Heart left ventricle (tissue), 13 donors: Measurements from ENCODE around the gene CCK.

ENCODE experiments used
- POLR2A ChIP-seq, 2 donors: fragments of 450-650 bp; IDR thresholded peaks; one replicate each; pipeline ENCODE4 v1.6.1; 2017; ENCODE audit warnings: antibody characterized with exemption in 2 of 2, mild to moderate bottlenecking in 2 of 2, moderate library complexity in 2 of 2
- TF ChIP-seq, protein P1 (sequence below), 12 donors: fragments of 200-600 bp; sonication (generic) in 4 of 12; IDR thresholded peaks; one replicate each; pipeline versions ENCODE4 v1.5.0 to v1.8.0; 2018 to 2022; ENCODE audit warnings: antibody characterized with exemption in 12 of 12, mild to moderate bottlenecking in 5 of 12
- donor health status: ischemic (EF 13 %, LVEDD 7.1; RV severe dilation, severe dysfunction).
- donor health status: DM: no; HTN: yes; CAD: no.
- donor health status: DM: no; HTN: no; CAD: no.
- donor health status: ischemic (EF 25% LVEDD 6.9; RV normal size, moderate dysfunction).
- donor health status: ischemic (EF 25% LVEDD 5.7; RV mildly dilated, moderate dysfunction).
- donor health status: ischemic (EF 35%, LVEDD 5.7; RV mildly dilated, moderate dysfunction).
- donor health status: nonischemic (EF 11% LVEDD 7.7; RV severe dilation, severe dysfunction).
- donor health status: DM: yes; HTN: yes; CAD: no.
- donor health status: PGD.
- donor health status: ischemic (EF 29% LVEDD 5.4; RV normal size, mild dysfunction).
- donor health status: nonischemic (EF 23%, LVEDD 6.1; RV moderate dilation, normal function).

DNA sequence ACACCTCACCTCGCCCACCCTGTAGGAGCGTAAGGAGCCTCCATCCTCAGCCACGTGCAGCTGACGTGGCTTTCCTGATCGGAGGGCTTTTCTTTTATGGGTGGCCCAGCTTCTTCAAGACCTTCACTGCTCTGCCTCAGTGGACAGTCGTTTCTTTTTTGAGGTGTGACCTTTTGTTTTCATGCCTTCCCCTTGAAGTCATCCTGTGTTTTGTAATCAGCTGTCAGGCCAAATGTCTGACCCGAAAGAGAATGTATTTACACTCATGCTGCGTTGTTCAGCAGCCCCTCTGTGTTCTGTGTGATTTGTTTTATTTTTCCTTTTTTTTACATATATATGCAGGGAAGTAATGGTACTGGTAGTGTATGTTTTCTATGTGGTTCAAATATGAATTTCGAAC is 41.8 kb downstream of the CCK start:
- TF ChIP-seq, protein P1, sequence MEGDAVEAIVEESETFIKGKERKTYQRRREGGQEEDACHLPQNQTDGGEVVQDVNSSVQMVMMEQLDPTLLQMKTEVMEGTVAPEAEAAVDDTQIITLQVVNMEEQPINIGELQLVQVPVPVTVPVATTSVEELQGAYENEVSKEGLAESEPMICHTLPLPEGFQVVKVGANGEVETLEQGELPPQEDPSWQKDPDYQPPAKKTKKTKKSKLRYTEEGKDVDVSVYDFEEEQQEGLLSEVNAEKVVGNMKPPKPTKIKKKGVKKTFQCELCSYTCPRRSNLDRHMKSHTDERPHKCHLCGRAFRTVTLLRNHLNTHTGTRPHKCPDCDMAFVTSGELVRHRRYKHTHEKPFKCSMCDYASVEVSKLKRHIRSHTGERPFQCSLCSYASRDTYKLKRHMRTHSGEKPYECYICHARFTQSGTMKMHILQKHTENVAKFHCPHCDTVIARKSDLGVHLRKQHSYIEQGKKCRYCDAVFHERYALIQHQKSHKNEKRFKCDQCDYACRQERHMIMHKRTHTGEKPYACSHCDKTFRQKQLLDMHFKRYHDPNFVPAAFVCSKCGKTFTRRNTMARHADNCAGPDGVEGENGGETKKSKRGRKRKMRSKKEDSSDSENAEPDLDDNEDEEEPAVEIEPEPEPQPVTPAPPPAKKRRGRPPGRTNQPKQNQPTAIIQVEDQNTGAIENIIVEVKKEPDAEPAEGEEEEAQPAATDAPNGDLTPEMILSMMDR (IDR thresholded peaks at IDR 0.05), result no peak
- no peak for TF ChIP-seq POLR2A (IDR thresholded peaks at IDR 0.05)
